ENCODE results near the gene EXOC4.
A peak's percentile ranks its signal among the peaks of the same experiment; 100 is the strongest.

EXOC4 gene

DNA sequence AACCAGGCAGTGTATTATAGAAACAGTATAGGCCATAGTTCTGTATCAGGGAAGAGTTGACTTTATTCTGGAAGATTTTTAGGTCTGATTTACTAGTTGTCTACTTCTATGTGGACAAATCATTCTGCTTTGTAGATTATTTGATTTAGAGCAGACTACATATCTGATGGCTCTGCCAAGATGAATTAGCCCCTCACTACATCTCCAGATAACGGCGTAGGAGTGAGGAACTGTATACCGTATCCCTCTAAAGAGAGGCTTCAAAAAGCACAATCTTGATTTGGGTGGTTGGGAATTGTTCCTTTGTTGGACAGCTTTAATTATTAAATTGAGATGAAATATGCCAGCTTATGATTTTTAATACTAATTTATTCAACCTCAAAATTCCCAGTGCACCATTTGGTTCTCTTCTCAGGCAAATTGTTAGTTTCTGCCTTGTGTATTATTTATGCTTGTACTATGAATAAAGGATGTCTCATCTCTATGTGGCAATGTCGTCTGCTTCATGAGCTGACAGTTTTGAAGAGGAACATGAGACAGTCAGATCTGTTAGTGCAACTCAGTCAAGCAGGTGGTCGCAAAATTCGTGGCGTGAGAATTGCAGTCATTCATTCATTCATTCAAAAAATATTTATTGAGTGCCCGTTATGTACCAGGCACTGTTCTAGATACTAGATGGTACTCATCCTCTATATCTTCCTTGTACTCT is 422.8 kb downstream of the EXOC4 start:
- Histone ChIP-seq H3K9me3 (ENCODE audit: control insufficient read depth, insufficient read depth, low read depth, low read length) (no peaks in the 10 kb centered on the region), H3K4me3 (ENCODE audit: low read depth, low read length) (no peak overlapping the region), H3K27ac (ENCODE audit: extremely low read depth, low read depth, low read length) (no peak overlapping the region), H3K4me1 (ENCODE audit: control insufficient read depth, insufficient read depth, low read length) (peaks cover 20% of the 10 kb centered on the region), H3K36me3 (ENCODE audit: control insufficient read depth in 2 of 2, insufficient read depth in 1 of 2, low read length in 2 of 2) (no peaks in the 10 kb centered on the region)
- POLR2A ChIA-PET, result no interaction called here
- no peak for TF ChIP-seq SCRT1 (tag by site-specific recombination; IDR thresholded peaks at IDR 0.05; ENCODE audit: borderline replicate concordance)
- TF ChIP-seq ZNF571 (tag by site-specific recombination; IDR thresholded peaks at IDR 0.05), result no peak
- no peak for TF ChIP-seq ZFP37 (tag by site-specific recombination; IDR thresholded peaks at IDR 0.05)
- TF ChIP-seq, protein P1, sequence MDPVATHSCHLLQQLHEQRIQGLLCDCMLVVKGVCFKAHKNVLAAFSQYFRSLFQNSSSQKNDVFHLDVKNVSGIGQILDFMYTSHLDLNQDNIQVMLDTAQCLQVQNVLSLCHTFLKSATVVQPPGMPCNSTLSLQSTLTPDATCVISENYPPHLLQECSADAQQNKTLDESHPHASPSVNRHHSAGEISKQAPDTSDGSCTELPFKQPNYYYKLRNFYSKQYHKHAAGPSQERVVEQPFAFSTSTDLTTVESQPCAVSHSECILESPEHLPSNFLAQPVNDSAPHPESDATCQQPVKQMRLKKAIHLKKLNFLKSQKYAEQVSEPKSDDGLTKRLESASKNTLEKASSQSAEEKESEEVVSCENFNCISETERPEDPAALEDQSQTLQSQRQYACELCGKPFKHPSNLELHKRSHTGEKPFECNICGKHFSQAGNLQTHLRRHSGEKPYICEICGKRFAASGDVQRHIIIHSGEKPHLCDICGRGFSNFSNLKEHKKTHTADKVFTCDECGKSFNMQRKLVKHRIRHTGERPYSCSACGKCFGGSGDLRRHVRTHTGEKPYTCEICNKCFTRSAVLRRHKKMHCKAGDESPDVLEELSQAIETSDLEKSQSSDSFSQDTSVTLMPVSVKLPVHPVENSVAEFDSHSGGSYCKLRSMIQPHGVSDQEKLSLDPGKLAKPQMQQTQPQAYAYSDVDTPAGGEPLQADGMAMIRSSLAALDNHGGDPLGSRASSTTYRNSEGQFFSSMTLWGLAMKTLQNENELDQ (tag by site-specific recombination; IDR thresholded peaks at IDR 0.05; ENCODE audit: low read depth), result no peak
- 0 out of 2 replicates have a peak, but pooled peaks have one; percentile 17 for TF ChIP-seq ZNF133 (tag by site-specific recombination; IDR thresholded peaks at IDR 0.05)
- TF ChIP-seq ZNF112 (tag by site-specific recombination; IDR thresholded peaks at IDR 0.05), result no peak
- CTCF ChIA-PET, result interaction anchor here (1.2 kb wide), 1 partner anchor 28 kb away, joined by 5 read pairs; no protein-coding TSS in a partner anchor

DNA sequence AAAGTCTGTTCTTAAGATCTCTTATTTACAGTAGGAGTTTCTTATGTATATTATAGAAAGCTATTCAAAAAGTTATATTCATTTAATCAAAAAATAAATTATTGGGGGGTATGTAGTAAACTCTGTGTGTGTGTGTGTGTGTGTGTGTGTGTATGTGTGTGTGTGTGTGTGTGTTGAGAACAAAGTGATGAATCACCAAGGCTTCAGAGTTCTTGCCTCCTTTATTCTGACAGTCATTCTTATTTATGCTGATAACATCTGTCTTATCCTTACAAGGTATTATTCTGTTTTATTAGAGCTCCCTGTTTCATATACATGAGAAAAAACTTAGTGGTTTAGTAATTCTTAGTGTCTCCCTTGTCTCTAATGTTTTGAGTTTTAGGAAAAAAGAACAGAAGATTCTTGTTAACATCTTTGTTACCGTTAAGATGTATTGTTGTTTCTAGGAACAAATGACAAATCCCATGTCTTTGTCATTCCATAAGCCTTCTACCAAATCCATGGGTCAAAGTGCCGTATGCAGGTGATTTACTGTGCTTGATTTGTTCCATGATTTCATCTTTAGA is 424.0 kb downstream of the EXOC4 start:
- POLR2A ChIA-PET, result interaction anchor here (0.7 kb wide), 1 partner anchor 455 kb away, joined by 3 read pairs; no protein-coding TSS in a partner anchor

DNA sequence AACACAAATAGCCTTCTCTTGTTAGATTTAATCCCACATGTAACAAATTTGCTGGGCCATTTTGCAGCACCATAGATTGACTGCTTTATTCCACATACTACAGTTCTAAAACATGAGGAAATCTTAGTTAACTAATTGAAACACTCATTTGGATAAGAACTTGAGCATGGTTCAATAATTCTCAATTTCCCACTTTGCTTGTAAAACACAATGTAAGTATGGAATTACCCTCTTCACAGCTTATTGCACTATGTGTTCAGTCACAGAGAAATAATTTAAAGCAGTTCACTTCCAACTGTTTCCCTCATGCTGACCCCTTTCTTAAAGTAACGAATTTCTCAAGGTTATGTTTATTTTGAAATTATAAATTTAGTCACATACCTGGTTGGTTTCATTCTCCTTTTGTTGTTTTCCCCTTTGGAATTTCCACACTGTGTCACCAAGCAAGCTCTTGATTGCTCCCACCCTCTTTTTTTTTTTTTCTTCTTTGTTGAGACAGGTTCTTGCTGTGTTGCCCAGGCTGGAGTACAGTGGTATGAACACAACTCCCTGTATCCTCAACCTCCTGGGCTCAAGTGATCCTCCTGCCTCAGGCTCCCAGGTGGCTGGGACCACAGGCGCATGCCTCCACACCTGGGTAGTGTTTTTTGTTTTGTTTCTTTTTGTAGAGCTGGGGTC is 425.4 kb downstream of the EXOC4 start:
- no peak overlapping the region for H3K4me3 ChIP-seq (ENCODE audit: low read depth, low read length)
- ChIA-PET POLR2A (no interaction called here), CTCF (interaction anchor here (0.6 kb wide), 1 partner anchor 259 kb away, joined by 3 read pairs; no protein-coding TSS in a partner anchor)
- H3K4me1 ChIP-seq (ENCODE audit: control insufficient read depth, insufficient read depth, low read length), result peaks cover 25% of the 10 kb centered on the region
- no peak overlapping the region for H3K27ac ChIP-seq (ENCODE audit: extremely low read depth, low read depth, low read length)
- no peaks in the 10 kb centered on the region for H3K9me3 ChIP-seq (ENCODE audit: control insufficient read depth, insufficient read depth, low read depth, low read length)
- H3K36me3 ChIP-seq (ENCODE audit: control insufficient read depth in 2 of 2, insufficient read depth in 1 of 2, low read length in 2 of 2), result no peaks in the 10 kb centered on the region
- TF ChIP-seq, protein P2, sequence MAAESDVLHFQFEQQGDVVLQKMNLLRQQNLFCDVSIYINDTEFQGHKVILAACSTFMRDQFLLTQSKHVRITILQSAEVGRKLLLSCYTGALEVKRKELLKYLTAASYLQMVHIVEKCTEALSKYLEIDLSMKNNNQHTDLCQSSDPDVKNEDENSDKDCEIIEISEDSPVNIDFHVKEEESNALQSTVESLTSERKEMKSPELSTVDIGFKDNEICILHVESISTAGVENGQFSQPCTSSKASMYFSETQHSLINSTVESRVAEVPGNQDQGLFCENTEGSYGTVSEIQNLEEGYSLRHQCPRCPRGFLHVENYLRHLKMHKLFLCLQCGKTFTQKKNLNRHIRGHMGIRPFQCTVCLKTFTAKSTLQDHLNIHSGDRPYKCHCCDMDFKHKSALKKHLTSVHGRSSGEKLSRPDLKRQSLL (tag by site-specific recombination; IDR thresholded peaks at IDR 0.05), result peak; percentile 53; the same call in 1 of the 2 replicates
- TF ChIP-seq BCL11B (tag by site-specific recombination; IDR thresholded peaks at IDR 0.05; ENCODE audit: low read depth), result 0 out of 2 replicates have a peak, but pooled peaks have one; percentile 13
- TF ChIP-seq, protein P3, sequence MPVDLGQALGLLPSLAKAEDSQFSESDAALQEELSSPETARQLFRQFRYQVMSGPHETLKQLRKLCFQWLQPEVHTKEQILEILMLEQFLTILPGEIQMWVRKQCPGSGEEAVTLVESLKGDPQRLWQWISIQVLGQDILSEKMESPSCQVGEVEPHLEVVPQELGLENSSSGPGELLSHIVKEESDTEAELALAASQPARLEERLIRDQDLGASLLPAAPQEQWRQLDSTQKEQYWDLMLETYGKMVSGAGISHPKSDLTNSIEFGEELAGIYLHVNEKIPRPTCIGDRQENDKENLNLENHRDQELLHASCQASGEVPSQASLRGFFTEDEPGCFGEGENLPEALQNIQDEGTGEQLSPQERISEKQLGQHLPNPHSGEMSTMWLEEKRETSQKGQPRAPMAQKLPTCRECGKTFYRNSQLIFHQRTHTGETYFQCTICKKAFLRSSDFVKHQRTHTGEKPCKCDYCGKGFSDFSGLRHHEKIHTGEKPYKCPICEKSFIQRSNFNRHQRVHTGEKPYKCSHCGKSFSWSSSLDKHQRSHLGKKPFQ (tag by site-specific recombination; IDR thresholded peaks at IDR 0.05), result peak; percentile 51; the same call in 1 of the 2 replicates
- TF ChIP-seq, protein P4, sequence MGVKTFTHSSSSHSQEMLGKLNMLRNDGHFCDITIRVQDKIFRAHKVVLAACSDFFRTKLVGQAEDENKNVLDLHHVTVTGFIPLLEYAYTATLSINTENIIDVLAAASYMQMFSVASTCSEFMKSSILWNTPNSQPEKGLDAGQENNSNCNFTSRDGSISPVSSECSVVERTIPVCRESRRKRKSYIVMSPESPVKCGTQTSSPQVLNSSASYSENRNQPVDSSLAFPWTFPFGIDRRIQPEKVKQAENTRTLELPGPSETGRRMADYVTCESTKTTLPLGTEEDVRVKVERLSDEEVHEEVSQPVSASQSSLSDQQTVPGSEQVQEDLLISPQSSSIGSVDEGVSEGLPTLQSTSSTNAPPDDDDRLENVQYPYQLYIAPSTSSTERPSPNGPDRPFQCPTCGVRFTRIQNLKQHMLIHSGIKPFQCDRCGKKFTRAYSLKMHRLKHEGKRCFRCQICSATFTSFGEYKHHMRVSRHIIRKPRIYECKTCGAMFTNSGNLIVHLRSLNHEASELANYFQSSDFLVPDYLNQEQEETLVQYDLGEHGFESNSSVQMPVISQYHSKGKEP (tag by site-specific recombination; IDR thresholded peaks at IDR 0.05), result peak; percentile 64; the same call in 1 of the 2 replicates
- TF ChIP-seq GLI2 (tag by site-specific recombination; IDR thresholded peaks at IDR 0.05; ENCODE audit: borderline replicate concordance, low read depth), result 0 out of 2 replicates have a peak, but pooled peaks have one; percentile 18
- TF ChIP-seq ZNF843 (tag by site-specific recombination; IDR thresholded peaks at IDR 0.05), result peak; percentile 77

More for the DNA sequence above, 424.0 kb downstream of the EXOC4 start:
- H3K4me1 ChIP-seq (ENCODE audit: control insufficient read depth, insufficient read depth, low read length), result peaks cover 20% of the 10 kb centered on the region
- no peaks in the 10 kb centered on the region for H3K9me3 ChIP-seq (ENCODE audit: control insufficient read depth, insufficient read depth, low read depth, low read length)
- TF ChIP-seq, protein P5, sequence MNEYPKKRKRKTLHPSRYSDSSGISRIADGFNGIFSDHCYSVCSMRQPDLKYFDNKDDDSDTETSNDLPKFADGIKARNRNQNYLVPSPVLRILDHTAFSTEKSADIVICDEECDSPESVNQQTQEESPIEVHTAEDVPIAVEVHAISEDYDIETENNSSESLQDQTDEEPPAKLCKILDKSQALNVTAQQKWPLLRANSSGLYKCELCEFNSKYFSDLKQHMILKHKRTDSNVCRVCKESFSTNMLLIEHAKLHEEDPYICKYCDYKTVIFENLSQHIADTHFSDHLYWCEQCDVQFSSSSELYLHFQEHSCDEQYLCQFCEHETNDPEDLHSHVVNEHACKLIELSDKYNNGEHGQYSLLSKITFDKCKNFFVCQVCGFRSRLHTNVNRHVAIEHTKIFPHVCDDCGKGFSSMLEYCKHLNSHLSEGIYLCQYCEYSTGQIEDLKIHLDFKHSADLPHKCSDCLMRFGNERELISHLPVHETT (tag by site-specific recombination; IDR thresholded peaks at IDR 0.05), result no peak
- TF ChIP-seq, protein P6, sequence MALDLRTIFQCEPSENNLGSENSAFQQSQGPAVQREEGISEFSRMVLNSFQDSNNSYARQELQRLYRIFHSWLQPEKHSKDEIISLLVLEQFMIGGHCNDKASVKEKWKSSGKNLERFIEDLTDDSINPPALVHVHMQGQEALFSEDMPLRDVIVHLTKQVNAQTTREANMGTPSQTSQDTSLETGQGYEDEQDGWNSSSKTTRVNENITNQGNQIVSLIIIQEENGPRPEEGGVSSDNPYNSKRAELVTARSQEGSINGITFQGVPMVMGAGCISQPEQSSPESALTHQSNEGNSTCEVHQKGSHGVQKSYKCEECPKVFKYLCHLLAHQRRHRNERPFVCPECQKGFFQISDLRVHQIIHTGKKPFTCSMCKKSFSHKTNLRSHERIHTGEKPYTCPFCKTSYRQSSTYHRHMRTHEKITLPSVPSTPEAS (tag by site-specific recombination; IDR thresholded peaks at IDR 0.05), result peak; percentile 73
- CTCF ChIA-PET, result interaction anchor here (0.6 to 1.2 kb wide), 2 partner anchors 27 to 114 kb away, joined by 3 to 5 read pairs; no protein-coding TSS in a partner anchor
- no peaks in the 10 kb centered on the region for H3K36me3 ChIP-seq (ENCODE audit: control insufficient read depth in 2 of 2, insufficient read depth in 1 of 2, low read length in 2 of 2)
- H3K4me3 ChIP-seq (ENCODE audit: low read depth, low read length), result no peak overlapping the region
- no peak overlapping the region for H3K27ac ChIP-seq (ENCODE audit: extremely low read depth, low read depth, low read length)
